SH-SY5Y (cell line): ENCODE measurements around the gene SPINK8.

Source experiments
- GATA2 ChIP-seq: IDR thresholded peaks from 2 replicates; pipeline ENCODE4 v1.6.1; 2011; ENCODE audit warnings: mild to moderate bottlenecking, low read depth, low read length
- GATA3 ChIP-seq: IDR thresholded peaks from 2 replicates; pipeline ENCODE4 v1.6.1; 2011; ENCODE audit warnings: low read depth, mild to moderate bottlenecking, low read length, moderate library complexity

GRCh38 chr3:48364840-48365239 is 31.4 kb upstream of the SPINK8 start:
- TF ChIP-seq GATA2, result no peak
- no peak for TF ChIP-seq GATA3
